Neural progenitor cell (in vitro differentiated cells): ENCODE results near the gene CERS6.

Experiments
- EZH2phosphoT487 ChIP-seq: fragments of 200-600 bp; sonication (generic); IDR thresholded peaks from 2 replicates; pipeline ENCODE4 v1.6.1; 2017; ENCODE audit warnings: antibody characterized with exemption
- TF ChIP-seq, protein P1 (sequence below): fragments of 200-600 bp; sonication (generic); IDR thresholded peaks from 2 replicates; pipeline ENCODE4 v1.5.1; 2017; ENCODE audit warnings: antibody characterized with exemption, mild to moderate bottlenecking

DNA sequence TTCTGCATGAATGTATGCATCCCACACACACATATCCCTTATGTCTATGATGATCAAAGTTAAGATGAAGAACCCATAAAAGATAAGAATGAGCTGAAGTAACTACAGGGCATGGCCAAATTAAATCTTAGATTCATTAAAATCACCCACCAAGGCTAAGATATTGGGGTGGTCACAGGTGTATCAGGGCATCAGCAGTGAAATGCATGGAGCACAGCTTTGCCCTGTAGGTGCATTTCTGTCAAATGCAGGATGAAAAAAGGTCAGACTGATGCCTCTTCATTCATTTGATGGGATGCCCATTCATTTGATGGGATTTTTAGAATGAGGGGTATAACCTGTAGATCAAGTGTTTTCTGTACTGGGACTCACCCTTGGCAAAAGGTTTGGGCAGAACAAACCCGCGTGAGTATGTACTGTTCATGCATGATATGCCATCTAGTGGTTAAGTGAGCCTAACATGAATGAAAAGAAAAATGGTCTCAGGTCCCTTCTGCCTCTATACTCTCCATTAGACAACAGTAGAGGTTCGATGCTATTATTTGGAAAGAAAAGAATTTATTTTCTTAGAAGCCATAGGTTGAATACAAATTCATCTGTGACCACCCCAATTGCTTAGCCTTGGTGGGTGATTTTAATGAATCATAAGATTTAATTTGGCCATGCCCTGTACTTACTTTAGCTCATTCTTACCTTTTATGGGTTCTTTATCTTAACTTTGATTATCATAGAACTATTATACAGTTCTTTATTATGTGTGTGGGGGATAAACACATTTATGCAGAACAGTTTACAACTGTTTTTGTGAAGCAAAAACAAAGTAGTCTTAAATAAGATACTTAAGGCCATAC is 303.1 kb downstream of the CERS6 start:
- TF ChIP-seq, protein P1, sequence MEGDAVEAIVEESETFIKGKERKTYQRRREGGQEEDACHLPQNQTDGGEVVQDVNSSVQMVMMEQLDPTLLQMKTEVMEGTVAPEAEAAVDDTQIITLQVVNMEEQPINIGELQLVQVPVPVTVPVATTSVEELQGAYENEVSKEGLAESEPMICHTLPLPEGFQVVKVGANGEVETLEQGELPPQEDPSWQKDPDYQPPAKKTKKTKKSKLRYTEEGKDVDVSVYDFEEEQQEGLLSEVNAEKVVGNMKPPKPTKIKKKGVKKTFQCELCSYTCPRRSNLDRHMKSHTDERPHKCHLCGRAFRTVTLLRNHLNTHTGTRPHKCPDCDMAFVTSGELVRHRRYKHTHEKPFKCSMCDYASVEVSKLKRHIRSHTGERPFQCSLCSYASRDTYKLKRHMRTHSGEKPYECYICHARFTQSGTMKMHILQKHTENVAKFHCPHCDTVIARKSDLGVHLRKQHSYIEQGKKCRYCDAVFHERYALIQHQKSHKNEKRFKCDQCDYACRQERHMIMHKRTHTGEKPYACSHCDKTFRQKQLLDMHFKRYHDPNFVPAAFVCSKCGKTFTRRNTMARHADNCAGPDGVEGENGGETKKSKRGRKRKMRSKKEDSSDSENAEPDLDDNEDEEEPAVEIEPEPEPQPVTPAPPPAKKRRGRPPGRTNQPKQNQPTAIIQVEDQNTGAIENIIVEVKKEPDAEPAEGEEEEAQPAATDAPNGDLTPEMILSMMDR: peak; percentile 66
- TF ChIP-seq EZH2phosphoT487: no peak
